Nephron progenitor cell (in vitro differentiated cells): ENCODE measurements around the gene ZNF732.

Source experiments
- DNase-seq: peaks from one replicate; pipeline ENCODE4 v3.0.0; 2021
- H3K27ac Mint-ChIP-seq: 2 replicates; pipeline ENCODE4 v1.8.0; 2021; ENCODE audit warnings: mild to moderate bottlenecking, moderate library complexity, mixed read lengths
- H3K27me3 Mint-ChIP-seq: 2 replicates; pipeline ENCODE4 v1.8.0; 2021; ENCODE audit warnings: mild to moderate bottlenecking, low read depth, mixed read lengths; ENCODE audit not compliant: poor library complexity
- H3K36me3 Mint-ChIP-seq: 2 replicates; pipeline ENCODE4 v1.8.0; 2021; ENCODE audit warnings: low read depth, mixed read lengths
- H3K4me1 Mint-ChIP-seq: 2 replicates; pipeline ENCODE4 v1.8.0; 2021; ENCODE audit warnings: mixed read lengths
- H3K4me3 Mint-ChIP-seq: 2 replicates; pipeline ENCODE4 v1.8.0; 2021; ENCODE audit warnings: mild to moderate bottlenecking, moderate library complexity, mixed read lengths
- H3K9me3 Mint-ChIP-seq: 2 replicates; pipeline ENCODE4 v1.8.0; 2021; ENCODE audit warnings: mild to moderate bottlenecking, moderate library complexity, mixed read lengths
- TF ChIP-seq, protein P1 (sequence below): fragments of 200-600 bp; sonication (generic); IDR thresholded peaks from 2 replicates; pipeline ENCODE4 v1.5.0; 2021; ENCODE audit warnings: antibody characterized with exemption

Gene ZNF732

DNA sequence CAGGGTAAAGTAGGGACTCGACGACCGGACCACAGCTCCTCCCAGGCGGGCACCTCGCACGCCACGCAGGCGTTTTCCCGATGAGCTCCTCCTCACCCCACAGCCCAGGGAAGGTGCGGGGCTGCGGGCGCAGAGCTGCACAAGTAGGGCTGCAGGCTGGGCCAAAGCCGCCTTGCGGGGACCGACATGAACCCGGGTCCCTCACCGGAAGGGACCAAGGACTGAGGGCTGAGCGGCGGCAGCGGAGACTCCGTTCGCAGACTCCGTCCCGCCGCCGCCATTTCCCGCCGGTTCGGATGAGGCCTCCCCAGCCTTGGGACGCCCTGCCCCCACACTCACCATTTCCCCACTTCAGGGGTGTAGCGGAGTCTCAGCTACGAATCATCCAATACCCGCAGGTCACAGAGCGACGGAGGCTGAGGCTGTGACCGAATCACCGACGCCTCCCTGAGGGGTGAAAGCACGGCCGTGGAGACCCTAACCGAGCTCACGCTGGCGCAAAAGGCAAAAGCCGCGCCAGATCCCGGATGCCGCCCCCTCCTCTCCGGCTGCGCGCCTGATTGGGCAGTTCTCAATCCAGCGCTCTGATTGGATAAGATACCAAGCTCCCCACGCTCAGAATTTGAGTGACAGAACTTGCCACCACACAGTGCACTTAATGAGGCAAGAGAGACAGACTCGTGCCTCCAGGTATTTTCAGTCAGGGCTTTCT is at the start of gene ZNF732:
TSS of gene ZNF732 (minus strand) at position 506 of the 712 bp plus-strand sequence. CDS start at position 342, 164 bp downstream.
- Mint-ChIP-seq H3K27ac (no peak within 1 kb of the TSS), H3K27me3 (peaks cover 20% of the 10 kb centered on the region), H3K4me3 (peak within 1 kb of the TSS; percentile 80), H3K36me3 (peaks cover 31% of the 10 kb centered on the region), H3K4me1 (no peaks in the 10 kb centered on the region), H3K9me3 (peaks cover 90% of the 10 kb centered on the region)
- peak; percentile 56 for DNase-seq
- TF ChIP-seq, protein P1, sequence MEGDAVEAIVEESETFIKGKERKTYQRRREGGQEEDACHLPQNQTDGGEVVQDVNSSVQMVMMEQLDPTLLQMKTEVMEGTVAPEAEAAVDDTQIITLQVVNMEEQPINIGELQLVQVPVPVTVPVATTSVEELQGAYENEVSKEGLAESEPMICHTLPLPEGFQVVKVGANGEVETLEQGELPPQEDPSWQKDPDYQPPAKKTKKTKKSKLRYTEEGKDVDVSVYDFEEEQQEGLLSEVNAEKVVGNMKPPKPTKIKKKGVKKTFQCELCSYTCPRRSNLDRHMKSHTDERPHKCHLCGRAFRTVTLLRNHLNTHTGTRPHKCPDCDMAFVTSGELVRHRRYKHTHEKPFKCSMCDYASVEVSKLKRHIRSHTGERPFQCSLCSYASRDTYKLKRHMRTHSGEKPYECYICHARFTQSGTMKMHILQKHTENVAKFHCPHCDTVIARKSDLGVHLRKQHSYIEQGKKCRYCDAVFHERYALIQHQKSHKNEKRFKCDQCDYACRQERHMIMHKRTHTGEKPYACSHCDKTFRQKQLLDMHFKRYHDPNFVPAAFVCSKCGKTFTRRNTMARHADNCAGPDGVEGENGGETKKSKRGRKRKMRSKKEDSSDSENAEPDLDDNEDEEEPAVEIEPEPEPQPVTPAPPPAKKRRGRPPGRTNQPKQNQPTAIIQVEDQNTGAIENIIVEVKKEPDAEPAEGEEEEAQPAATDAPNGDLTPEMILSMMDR: no peak

DNA sequence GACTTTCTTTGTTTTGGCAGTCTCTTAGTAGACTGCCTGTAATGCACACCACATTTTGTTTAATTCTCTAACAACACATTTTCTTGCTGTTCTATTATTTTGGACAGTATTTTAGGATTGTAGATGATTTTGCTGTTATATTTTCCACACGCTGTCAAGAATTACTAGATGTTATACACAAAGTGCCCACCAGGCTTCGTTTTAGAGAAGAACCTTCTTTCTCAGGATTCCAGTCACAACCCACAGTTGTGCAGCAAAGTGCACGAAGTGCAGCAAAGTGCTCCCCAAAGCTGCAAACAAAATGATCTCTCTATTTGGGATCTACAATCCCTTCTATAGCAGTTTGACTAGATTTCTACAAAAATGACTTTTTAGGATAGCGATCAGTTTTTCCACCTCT is 34.7 kb upstream of the ZNF732 start:
- TF ChIP-seq, protein P1: no peak
- DNase-seq: no peak
- Mint-ChIP-seq H3K27me3 (peaks cover 30% of the 10 kb centered on the region), H3K4me3 (peak overlapping the region; percentile 100), H3K27ac (no peak overlapping the region), H3K4me1 (peaks cover 20% of the 10 kb centered on the region), H3K9me3 (peaks cover 93% of the 10 kb centered on the region), H3K36me3 (peaks cover 75% of the 10 kb centered on the region)

DNA sequence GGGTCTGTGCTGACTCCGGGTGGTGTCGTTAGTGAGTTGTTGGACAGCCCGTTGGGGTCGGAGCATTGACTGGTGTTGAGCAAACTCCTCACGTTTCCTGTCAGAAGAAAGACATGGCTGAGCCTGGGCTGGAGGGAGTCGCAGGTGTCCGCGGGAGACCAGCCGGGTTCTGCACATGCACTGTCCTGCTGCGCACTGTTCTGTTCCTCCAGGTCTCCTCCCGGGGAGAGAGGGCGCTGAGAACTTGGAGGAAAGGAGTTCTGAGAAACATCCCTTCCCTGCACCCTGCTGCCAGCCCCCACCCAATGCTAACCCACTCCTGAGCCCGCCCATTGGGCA is 33.5 kb upstream of the ZNF732 start:
- Mint-ChIP-seq H3K9me3 (peaks cover 93% of the 10 kb centered on the region), H3K36me3 (peaks cover 62% of the 10 kb centered on the region), H3K27ac (no peak overlapping the region), H3K27me3 (peaks cover 43% of the 10 kb centered on the region), H3K4me3 (peak overlapping the region; percentile 100), H3K4me1 (peaks cover 20% of the 10 kb centered on the region)
- TF ChIP-seq, protein P1: no peak
- no peak for DNase-seq

DNA sequence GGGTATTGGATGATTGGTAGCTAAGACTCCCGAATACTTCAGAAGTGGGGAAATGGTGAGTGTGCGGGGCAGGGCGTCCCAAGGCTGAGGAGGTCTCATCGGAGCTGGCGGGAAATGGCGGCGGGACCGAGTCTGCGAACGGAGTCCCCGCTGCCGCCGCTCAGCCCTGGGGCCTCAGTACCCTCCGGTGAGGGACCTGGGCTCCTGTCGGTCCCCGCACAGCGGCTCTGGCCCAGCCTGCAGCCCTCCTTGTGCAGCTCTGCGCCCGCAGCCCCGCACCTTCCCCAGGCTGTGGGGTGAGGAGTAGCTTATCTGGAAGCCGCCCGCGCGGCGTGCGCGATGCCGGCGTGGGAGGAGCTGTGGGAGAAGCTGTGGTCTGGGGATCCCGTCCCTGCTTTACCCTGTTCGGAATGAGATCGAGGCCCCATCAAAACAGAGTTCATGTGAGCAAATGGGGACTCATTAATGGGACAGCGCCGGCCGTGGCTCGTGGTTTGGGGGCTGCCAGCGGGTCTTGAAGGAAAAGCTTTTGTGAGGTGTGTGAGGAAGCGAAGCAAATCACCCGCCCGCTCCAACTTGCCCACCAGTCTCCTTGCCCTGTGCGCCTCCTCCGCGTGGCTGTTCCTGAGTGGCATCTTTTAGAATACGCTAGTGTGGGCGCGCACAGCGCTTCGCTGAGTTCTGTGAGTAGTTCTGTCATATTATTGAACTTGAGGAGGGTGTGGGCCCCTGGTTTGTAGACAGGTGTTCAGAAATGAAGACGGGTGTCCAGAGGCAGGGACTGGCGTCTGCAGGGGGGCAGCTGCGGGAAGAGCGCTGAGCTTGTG is 32.9 kb upstream of the ZNF732 start:
- H3K27ac Mint-ChIP-seq: peak overlapping the region; percentile 100
- H3K36me3 Mint-ChIP-seq: peaks cover 57% of the 10 kb centered on the region
- H3K4me3 Mint-ChIP-seq: peak overlapping the region; percentile 100
- DNase-seq: peak; percentile 58
- TF ChIP-seq, protein P1: no peak
- H3K27me3 Mint-ChIP-seq: peaks cover 46% of the 10 kb centered on the region
- H3K4me1 Mint-ChIP-seq: peaks cover 20% of the 10 kb centered on the region
- peaks cover 88% of the 10 kb centered on the region for H3K9me3 Mint-ChIP-seq

DNA sequence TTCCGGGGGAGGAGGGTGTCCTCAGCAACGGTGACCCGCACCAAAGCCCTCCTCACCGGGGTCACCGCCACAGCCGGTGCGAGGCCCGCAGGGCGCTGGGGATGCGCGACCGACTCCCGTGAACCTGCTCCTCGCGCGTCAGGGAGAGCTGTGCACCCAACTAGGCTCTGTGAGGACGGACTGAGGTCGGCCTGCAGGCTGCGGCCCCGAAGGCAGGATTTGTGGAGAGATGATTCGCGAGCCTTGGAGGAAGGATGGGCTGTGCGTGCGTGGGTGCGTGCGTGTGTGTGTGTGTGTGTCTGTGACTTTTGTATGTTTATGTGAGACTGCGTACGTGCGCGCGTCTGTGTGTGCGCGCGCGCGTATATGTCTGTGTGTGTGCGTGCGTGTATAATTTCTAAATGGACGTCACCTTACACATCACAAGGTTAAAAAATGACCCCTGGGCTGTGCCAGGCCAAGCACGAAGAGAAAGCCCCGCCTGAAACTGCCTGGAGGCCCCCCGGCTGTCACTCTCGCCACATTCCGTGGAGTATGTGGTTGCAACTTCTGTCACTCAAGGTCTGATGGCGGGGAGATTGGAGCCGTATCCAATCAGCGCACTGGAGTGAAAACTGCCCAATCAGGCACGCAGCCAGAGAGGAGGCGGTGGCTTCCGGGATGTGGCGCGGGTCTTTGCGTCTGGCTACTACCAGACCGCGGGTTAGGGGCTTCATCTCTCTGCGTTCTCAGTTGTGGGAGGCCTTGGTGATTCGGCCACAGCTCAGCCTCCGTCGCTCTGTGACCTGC is 32.1 kb upstream of the ZNF732 start, which contains the start of gene ZNF141:
TSS of gene ZNF141 (plus strand) at position 672 of the 789 bp plus-strand sequence. CDS start 170 bp downstream, outside the sequence.
- Mint-ChIP-seq H3K27ac (peak within 1 kb of the TSS; percentile 100), H3K9me3 (peaks cover 81% of the 10 kb centered on the region), H3K27me3 (peaks cover 46% of the 10 kb centered on the region)

More for the DNA sequence above, 32.1 kb upstream of the ZNF732 start, which contains the start of gene ZNF141:
- Mint-ChIP-seq H3K4me1 (peaks cover 20% of the 10 kb centered on the region), H3K36me3 (peaks cover 49% of the 10 kb centered on the region), H3K4me3 (peak within 1 kb of the TSS; percentile 100)
- peak; percentile 88 for DNase-seq
- TF ChIP-seq, protein P1: no peak
